ENCODE data around the gene BNIP5. TPM values are rescaled to one million over a fixed set of nuclear protein-coding genes. Genes with fewer than 3 reads are reported as not detected.

BNIP5 gene
- total RNA-seq, 2 experiments from 2014 or later, result not detected

DNA sequence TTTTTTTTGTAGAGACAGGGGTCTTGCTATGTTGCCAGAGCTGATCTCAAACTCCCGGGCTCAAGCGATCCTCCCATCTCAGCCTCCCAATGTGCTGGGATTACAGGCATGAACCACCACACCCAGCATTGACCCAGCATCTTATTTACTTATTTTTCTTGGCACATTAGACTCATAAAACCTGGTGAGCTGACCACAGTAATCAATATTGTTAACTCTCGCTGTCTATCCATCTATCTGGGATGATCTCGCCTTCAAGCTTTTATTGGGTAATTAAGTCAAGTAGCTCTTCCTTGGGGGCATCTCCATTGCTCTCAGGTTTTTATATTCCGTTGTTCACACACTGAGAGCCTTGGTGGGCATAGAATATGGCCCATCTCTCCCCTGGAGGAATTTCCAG lies 49.8 kb downstream of the BNIP5 start:
- ATAC-seq, result no peak
- no peak overlapping the region for H3K27ac Mint-ChIP-seq
- H3K9me3 Mint-ChIP-seq (ENCODE audit: low read depth), result no peaks in the 10 kb centered on the region
- DNase-seq, result no peak
- CTCF ChIA-PET, result interaction anchor here (1.2 to 3.5 kb wide), 2 partner anchors 14 to 16 kb away, joined by 4 to 21 read pairs; no protein-coding TSS in a partner anchor
- no peaks in the 10 kb centered on the region for H3K36me3 Mint-ChIP-seq
- peaks cover 6% of the 10 kb centered on the region for H3K4me1 Mint-ChIP-seq
- no peak overlapping the region for H3K4me3 Mint-ChIP-seq
- H3K27me3 Mint-ChIP-seq, result peaks cover 45% of the 10 kb centered on the region

DNA sequence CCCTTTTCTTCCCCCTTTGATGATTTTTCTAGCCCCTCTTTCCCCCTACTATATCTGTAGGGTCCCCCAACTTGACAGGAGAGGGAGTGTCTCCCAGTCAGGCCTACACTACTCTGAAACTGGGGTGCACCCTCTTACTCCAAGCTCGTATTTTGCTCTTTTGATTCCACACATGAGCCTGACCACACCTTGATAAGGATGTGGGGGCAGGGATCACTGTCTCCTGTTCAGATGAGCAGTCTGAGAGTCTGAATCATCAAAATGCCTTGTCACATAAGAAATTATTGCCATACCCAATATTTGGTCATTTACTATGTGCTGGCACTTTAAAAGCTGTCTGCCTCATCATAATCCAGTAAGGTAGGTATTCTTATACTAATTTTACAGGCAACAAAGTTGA lies 50.9 kb downstream of the BNIP5 start:
- H3K27me3 Mint-ChIP-seq, result peaks cover 55% of the 10 kb centered on the region
- H3K36me3 Mint-ChIP-seq, result no peaks in the 10 kb centered on the region
- no peak overlapping the region for H3K27ac Mint-ChIP-seq
- CTCF ChIA-PET, result interaction anchor here (1.2 to 3.5 kb wide), 2 partner anchors 15 to 17 kb away, joined by 4 to 21 read pairs; no protein-coding TSS in a partner anchor
- peaks cover 6% of the 10 kb centered on the region for H3K4me1 Mint-ChIP-seq
- H3K4me3 Mint-ChIP-seq, result no peak overlapping the region
- no peak for ATAC-seq
- no peaks in the 10 kb centered on the region for H3K9me3 Mint-ChIP-seq (ENCODE audit: low read depth)
- no peak for DNase-seq

GRCh38 chr6:36285187-36285671 lies 51.5 kb downstream of the BNIP5 start:
- peaks cover 59% of the 10 kb centered on the region for H3K27me3 Mint-ChIP-seq
- ATAC-seq (no peak), DNase-seq (no peak)
- no peak overlapping the region for H3K27ac Mint-ChIP-seq
- peaks cover 6% of the 10 kb centered on the region for H3K4me1 Mint-ChIP-seq
- CTCF ChIA-PET, result no interaction called here
- no peaks in the 10 kb centered on the region for H3K36me3 Mint-ChIP-seq
- no peak overlapping the region for H3K4me3 Mint-ChIP-seq
- no peaks in the 10 kb centered on the region for H3K9me3 Mint-ChIP-seq (ENCODE audit: low read depth)

DNA sequence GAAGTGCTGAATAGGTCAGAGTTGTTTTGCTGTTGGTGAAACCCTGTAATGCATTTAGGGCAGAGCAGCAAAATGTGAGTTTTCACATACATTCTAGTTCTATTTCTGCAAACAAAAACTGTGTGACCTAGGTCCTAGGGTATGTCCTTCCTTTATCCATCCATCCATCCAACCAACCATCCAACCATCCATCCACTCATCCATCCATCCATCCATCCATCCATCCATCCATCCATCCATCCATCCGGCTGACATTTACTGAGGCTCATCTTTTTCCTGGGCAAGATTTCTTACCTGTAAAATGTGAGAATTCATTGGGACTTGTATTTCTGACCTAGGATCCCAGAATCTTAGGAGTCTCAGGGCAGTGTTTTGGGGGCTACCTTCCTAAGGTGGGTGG lies 52.3 kb downstream of the BNIP5 start:
- Mint-ChIP-seq H3K27ac (no peak overlapping the region), H3K27me3 (peaks cover 66% of the 10 kb centered on the region), H3K4me1 (peaks cover 6% of the 10 kb centered on the region), H3K9me3 (ENCODE audit: low read depth) (no peaks in the 10 kb centered on the region), H3K36me3 (no peaks in the 10 kb centered on the region), H3K4me3 (no peak overlapping the region)
- CTCF ChIA-PET, result no interaction called here
- no peak for ATAC-seq
- no peak for DNase-seq

GRCh38 chr6:36283608-36284007 lies 53.1 kb downstream of the BNIP5 start:
- CTCF ChIA-PET, result interaction anchor here (1.3 kb wide), 1 partner anchor 57 kb away, joined by 3 read pairs; no protein-coding TSS in a partner anchor
- Mint-ChIP-seq H3K27me3 (peaks cover 71% of the 10 kb centered on the region), H3K9me3 (ENCODE audit: low read depth) (no peaks in the 10 kb centered on the region), H3K36me3 (no peaks in the 10 kb centered on the region), H3K4me3 (no peak overlapping the region), H3K27ac (no peak overlapping the region), H3K4me1 (peaks cover 6% of the 10 kb centered on the region)
- ATAC-seq, result no peak
- no peak for DNase-seq

- H3K27ac Mint-ChIP-seq, result no peak overlapping the region
- no peaks in the 10 kb centered on the region for H3K9me3 Mint-ChIP-seq (ENCODE audit: low read depth)
- H3K27me3 Mint-ChIP-seq, result peaks cover 66% of the 10 kb centered on the region
Measured at GRCh38 chr6:36280983-36281382, 55.7 kb downstream of the BNIP5 start.

DNA sequence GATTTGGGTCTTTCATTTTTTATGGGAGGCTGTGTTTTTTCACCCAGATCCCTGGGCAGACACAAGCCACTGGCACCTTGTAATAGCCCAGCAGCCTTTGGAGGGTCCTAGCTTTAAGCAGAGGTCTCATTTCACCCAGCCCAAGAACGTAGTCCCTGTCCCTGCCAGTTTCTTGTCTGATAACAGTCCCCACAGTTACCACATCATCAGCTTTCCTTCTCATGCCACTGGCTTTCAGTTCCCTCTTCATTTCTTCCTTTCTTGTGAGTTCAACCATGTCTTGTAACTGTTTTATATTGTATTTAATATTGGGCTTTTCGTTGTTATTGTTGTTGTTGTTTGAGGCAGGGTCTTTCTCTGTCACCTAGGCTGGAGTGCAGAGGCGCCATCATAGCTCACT lies 56.2 kb downstream of the BNIP5 start:
- H3K4me1 Mint-ChIP-seq, result no peaks in the 10 kb centered on the region
- CTCF ChIA-PET, result no interaction called here
- H3K36me3 Mint-ChIP-seq, result no peaks in the 10 kb centered on the region
- no peak overlapping the region for H3K27ac Mint-ChIP-seq
- no peak for DNase-seq
- H3K4me3 Mint-ChIP-seq, result no peak overlapping the region
- no peaks in the 10 kb centered on the region for H3K9me3 Mint-ChIP-seq (ENCODE audit: low read depth)
- H3K27me3 Mint-ChIP-seq, result peaks cover 64% of the 10 kb centered on the region
- no peak for ATAC-seq

More at GRCh38 chr6:36280983-36281382, 55.7 kb downstream of the BNIP5 start:
- CTCF ChIA-PET, result no interaction called here
- Mint-ChIP-seq H3K36me3 (no peaks in the 10 kb centered on the region), H3K4me1 (no peaks in the 10 kb centered on the region), H3K4me3 (no peak overlapping the region)
- ATAC-seq (no peak), DNase-seq (no peak)

DNA sequence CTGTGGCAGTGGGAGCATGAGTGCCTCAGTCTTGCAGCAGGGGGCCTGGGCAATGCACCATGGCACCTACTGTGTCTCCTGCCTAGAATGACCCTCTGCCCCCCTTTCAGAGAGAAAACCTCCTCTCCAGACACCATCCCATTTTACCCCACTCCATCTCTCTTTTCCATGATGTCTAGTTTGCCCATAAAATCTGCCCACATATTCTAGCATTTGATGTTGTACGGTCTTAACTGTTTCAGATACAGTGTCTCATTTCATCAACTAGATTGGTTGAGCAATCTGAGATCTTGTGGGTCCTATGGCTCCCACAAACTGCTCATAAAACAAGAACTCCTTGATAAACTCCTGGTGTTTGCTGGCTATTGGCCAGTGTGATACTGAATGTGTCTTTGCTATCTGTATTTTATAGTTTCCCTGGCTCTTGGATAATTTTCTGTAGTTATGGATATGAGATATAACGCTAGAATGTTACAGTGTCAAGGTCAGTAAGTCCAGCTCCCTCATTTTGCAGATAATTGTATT lies 58.7 kb downstream of the BNIP5 start:
- Mint-ChIP-seq H3K9me3 (ENCODE audit: low read depth) (no peaks in the 10 kb centered on the region), H3K27me3 (peaks cover 58% of the 10 kb centered on the region), H3K4me1 (no peaks in the 10 kb centered on the region), H3K36me3 (no peaks in the 10 kb centered on the region), H3K4me3 (no peak overlapping the region), H3K27ac (no peak overlapping the region)
- DNase-seq (no peak), ATAC-seq (no peak)
- CTCF ChIA-PET, result no interaction called here

DNA sequence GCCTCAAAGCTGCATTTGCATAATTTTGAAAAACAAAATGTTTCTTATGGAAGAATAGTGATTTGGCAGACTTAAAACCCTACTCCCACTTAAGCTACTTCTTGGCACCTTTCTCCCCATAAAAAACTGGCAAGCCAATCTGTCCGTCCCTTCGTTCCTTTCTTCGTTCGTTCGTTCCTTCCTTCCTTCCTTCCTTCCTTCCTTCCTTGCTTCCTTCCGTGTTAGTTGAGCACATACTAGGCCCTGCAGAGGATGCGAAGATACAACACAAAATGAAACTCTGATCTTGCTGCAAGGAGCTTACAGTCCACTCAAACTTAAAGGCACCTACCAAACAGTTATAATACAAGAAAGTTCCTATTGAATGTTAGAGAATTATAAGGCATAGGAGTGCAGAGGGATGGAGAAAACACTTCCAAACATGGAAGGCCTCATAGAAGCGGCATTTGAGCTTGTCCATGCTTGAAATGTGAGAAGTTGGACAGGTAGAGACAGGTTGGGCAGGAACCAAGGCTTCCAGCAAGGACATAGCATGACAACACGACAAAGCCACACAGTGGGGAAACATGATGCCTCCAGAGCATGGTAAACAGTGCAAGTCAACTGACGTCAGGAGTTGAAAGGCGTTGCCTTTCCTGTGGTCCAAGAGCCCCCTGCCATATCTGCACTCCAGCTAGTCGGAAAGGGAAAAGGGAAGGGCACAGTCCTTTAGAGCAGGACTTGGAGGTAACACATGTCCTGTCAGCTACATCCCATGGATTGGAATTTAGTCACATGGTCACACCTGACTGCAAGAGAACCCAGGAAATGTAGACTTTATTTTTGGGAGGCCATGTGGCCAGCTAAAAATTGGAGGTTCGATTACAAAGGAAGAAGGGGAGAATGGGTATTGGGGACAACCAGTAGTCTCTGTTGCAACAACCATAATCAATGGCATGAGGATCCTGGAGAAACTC lies 59.8 kb downstream of the BNIP5 start:
- no peaks in the 10 kb centered on the region for H3K4me1 Mint-ChIP-seq
- no peak for ATAC-seq
- H3K9me3 Mint-ChIP-seq (ENCODE audit: low read depth), result no peaks in the 10 kb centered on the region
- H3K27ac Mint-ChIP-seq, result no peak overlapping the region
- no peak for DNase-seq
- H3K4me3 Mint-ChIP-seq, result no peak overlapping the region
- CTCF ChIA-PET, result interaction anchor here (1.2 kb wide), 1 partner anchor 26 kb away, joined by 4 read pairs; no protein-coding TSS in a partner anchor
- no peaks in the 10 kb centered on the region for H3K36me3 Mint-ChIP-seq
- peaks cover 58% of the 10 kb centered on the region for H3K27me3 Mint-ChIP-seq

DNA sequence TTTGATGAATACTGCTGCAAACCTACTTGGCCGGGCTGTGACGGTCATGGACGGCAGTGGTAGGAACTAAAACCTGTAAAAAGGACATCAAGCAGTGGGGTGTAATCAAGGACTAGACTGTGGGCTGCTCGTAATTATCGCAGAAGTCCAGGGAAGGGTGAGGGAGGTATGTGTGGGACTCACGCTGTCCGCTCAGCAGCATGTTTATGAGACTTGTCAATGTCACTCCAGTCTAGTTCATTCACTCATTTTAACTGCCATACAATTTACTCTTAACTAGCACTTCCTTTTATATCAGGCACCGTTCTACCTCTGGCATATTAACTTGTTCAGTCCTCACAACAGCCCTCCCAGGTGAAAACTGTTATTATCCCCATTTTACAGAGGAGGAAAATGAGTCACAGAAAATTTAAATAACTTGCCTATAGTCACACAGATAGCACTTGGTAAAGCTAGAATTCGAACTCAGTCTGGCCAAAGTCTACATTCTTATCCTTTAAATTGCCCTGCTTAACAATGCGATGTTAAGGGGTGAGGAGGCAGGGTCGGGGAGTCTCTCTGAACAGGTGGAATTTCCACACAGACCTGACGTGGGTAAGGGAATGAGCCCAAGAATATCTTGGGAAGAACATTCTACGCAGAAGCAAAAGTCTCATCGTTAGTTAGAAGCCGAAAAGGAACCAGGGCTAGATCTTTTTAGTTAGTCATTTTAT lies 62.7 kb downstream of the BNIP5 start:
- Mint-ChIP-seq H3K36me3 (no peaks in the 10 kb centered on the region), H3K27me3 (peaks cover 46% of the 10 kb centered on the region), H3K9me3 (ENCODE audit: low read depth) (no peaks in the 10 kb centered on the region), H3K4me1 (no peaks in the 10 kb centered on the region), H3K4me3 (no peak overlapping the region), H3K27ac (no peak overlapping the region)
- ATAC-seq, result no peak
- no peak for DNase-seq
- CTCF ChIA-PET, result no interaction called here

GRCh38 chr6:36273067-36273466 lies 63.6 kb downstream of the BNIP5 start:
- no peak for ATAC-seq
- no peak for DNase-seq
- Mint-ChIP-seq H3K4me3 (no peak overlapping the region), H3K27me3 (peaks cover 42% of the 10 kb centered on the region), H3K36me3 (no peaks in the 10 kb centered on the region), H3K4me1 (no peaks in the 10 kb centered on the region), H3K9me3 (ENCODE audit: low read depth) (no peaks in the 10 kb centered on the region), H3K27ac (no peak overlapping the region)
- CTCF ChIA-PET, result no interaction called here

GRCh38 chr6:36272234-36272633 lies 64.5 kb downstream of the BNIP5 start:
- Mint-ChIP-seq H3K4me3 (no peak overlapping the region), H3K27ac (no peak overlapping the region), H3K4me1 (no peaks in the 10 kb centered on the region), H3K36me3 (no peaks in the 10 kb centered on the region), H3K27me3 (peaks cover 42% of the 10 kb centered on the region), H3K9me3 (ENCODE audit: low read depth) (no peaks in the 10 kb centered on the region)
- no peak for ATAC-seq
- no peak for DNase-seq
- CTCF ChIA-PET, result no interaction called here

DNA sequence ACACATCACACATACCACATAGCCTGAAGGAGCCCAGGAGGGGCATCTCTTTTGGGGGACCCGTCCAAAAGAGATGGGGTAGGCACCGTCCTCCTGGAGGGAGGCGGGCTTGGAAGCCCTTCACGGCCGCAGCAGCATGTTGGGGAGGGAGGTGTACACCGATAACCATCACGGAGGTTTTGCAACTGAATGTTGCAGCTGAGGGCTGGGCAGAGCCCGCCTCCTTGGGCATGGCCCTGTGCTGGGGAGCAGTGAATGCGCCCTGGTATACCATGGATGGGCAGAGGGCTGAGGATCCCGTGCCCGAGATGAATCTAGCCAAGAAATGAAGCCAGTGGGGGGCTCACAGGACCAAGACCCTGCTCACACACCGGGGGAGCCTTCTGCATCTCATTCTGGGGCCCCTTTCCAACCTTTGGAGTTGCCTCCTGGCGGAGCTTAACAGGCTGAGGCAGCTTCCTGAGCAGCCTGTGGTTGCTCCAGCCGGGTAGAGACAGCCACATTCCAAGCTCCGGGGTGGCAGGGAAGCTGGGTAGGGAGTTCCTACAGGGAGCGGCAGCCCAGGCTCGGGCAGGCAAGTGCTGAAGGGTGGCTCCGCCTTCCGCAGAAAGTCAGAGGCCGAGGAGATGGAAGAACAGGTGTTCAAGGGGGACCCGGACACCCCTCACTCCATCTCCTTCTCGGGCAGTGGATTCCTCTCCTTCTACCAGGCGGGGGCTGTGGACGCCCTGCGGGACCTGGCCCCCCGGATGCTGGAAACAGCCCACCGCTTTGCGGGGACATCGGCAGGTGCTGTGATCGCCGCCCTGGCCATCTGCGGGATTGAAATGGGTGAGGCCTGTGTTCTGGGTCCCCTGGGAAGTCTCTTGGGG lies 66.6 kb downstream of the BNIP5 start, which contains the start of gene PNPLA1:
PNPLA1 (plus strand) TSS at position 227 of the 872 bp plus-strand sequence; CDS start at position 627, 400 bp downstream.
- CTCF ChIA-PET, result no interaction called here
- no peak for ATAC-seq
- no peak for DNase-seq
- no peak within 1 kb of the TSS for H3K4me3 Mint-ChIP-seq
- H3K36me3 Mint-ChIP-seq, result no peaks in the 10 kb centered on the region
- H3K27me3 Mint-ChIP-seq, result peaks cover 32% of the 10 kb centered on the region
- no peak within 1 kb of the TSS for H3K27ac Mint-ChIP-seq
- no peaks in the 10 kb centered on the region for H3K4me1 Mint-ChIP-seq
- H3K9me3 Mint-ChIP-seq (ENCODE audit: low read depth), result peaks cover 2% of the 10 kb centered on the region
